IPS-18c (cell line): ENCODE data around the gene SLAIN2.

Source experiments
- H3K4me3 ChIP-seq: 2 replicates; pipeline ENCODE4 v1.7.0; 2013; ENCODE audit warnings: low read depth, mild to moderate bottlenecking, low read length, moderate library complexity; ENCODE audit not compliant: insufficient read depth
- H3K9me3 ChIP-seq: one replicate; pipeline ENCODE4 v1.6.1; 2013; ENCODE audit warnings: mild to moderate bottlenecking, low read length, moderate library complexity; ENCODE audit not compliant: control insufficient read depth, insufficient read depth

SLAIN2 gene

GRCh38 chr4:48350871-48351270 lies 9.5 kb downstream of the SLAIN2 start:
- Histone ChIP-seq H3K4me3 (no peak overlapping the region), H3K9me3 (no peaks in the 10 kb centered on the region)

- no peaks in the 10 kb centered on the region for H3K9me3 ChIP-seq
- no peak overlapping the region for H3K4me3 ChIP-seq
These were observed 11.5 kb downstream of the SLAIN2 start for GRCh38 chr4:48352793-48353192.

- no peak overlapping the region for H3K4me3 ChIP-seq
These were observed 15.0 kb downstream of the SLAIN2 start for GRCh38 chr4:48356355-48356754.

GRCh38 chr4:48360285-48361011 lies 19.1 kb downstream of the SLAIN2 start:
- no peaks in the 10 kb centered on the region for H3K9me3 ChIP-seq
- no peak overlapping the region for H3K4me3 ChIP-seq

More at GRCh38 chr4:48356355-48356754, 15.0 kb downstream of the SLAIN2 start:
- H3K9me3 ChIP-seq = no peaks in the 10 kb centered on the region

GRCh38 chr4:48361012-48361400 lies 19.7 kb downstream of the SLAIN2 start:
- Histone ChIP-seq H3K9me3 (no peaks in the 10 kb centered on the region), H3K4me3 (no peak overlapping the region)

- H3K4me3 ChIP-seq = no peak overlapping the region
These were observed 25.3 kb downstream of the SLAIN2 start for GRCh38 chr4:48366611-48367010.

DNA sequence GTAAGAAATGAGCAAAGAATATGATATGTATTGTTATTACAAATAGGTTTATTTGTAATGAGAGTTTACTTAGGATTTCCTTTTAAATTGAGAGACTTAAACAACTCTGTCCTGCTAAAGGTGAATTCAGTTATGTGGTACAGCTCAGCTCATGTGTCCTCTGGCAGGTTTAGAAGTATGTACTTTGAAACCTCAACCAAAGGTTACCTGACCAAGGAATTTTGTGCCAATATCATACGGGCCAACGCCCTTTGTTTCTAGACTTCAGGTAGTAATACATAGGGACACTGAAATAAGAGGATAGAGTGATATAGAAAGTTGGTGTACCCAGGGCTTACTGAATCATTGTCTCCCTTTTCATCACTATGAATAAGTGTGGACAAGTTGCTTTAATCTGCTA lies 25.7 kb downstream of the SLAIN2 start:
- no peaks in the 10 kb centered on the region for H3K9me3 ChIP-seq
- H3K4me3 ChIP-seq = no peak overlapping the region

More at GRCh38 chr4:48366611-48367010, 25.3 kb downstream of the SLAIN2 start:
- no peaks in the 10 kb centered on the region for H3K9me3 ChIP-seq

GRCh38 chr4:48368389-48368788 lies 27.1 kb downstream of the SLAIN2 start:
- no peaks in the 10 kb centered on the region for H3K9me3 ChIP-seq
- no peak overlapping the region for H3K4me3 ChIP-seq

GRCh38 chr4:48369248-48369647 lies 27.9 kb downstream of the SLAIN2 start:
- H3K9me3 ChIP-seq = no peaks in the 10 kb centered on the region

DNA sequence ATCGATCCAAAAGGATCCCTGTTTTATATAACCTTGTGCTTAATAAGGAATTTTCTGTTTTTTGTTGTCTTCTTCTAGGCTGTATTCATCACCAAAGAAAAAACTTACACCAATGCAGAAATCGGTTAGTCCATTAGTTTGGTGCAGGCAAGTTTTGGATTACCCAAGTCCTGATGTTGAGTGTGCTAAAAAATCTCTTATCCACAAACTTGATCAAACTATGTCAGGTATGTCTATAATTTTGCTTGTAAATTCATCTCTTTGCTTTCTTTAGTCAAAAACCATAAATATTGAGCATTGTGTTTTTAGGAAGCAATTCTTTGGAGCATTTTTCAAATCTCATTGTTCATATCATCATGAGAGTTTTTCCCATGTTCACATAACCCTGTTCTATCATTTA lies 28.4 kb downstream of the SLAIN2 start:
- H3K4me3 ChIP-seq = no peak overlapping the region
- H3K9me3 ChIP-seq = no peaks in the 10 kb centered on the region

More at GRCh38 chr4:48369248-48369647, 27.9 kb downstream of the SLAIN2 start:
- H3K4me3 ChIP-seq = no peak overlapping the region

GRCh38 chr4:48370260-48371134 lies 29.2 kb downstream of the SLAIN2 start:
- H3K9me3 ChIP-seq = no peaks in the 10 kb centered on the region
- no peak overlapping the region for H3K4me3 ChIP-seq

- Histone ChIP-seq H3K9me3 (no peaks in the 10 kb centered on the region), H3K4me3 (no peak overlapping the region)
These were observed 30.9 kb downstream of the SLAIN2 start for GRCh38 chr4:48372272-48372671.

GRCh38 chr4:48375651-48376304 lies 34.4 kb downstream of the SLAIN2 start:
- Histone ChIP-seq H3K4me3 (no peak overlapping the region), H3K9me3 (no peaks in the 10 kb centered on the region)

DNA sequence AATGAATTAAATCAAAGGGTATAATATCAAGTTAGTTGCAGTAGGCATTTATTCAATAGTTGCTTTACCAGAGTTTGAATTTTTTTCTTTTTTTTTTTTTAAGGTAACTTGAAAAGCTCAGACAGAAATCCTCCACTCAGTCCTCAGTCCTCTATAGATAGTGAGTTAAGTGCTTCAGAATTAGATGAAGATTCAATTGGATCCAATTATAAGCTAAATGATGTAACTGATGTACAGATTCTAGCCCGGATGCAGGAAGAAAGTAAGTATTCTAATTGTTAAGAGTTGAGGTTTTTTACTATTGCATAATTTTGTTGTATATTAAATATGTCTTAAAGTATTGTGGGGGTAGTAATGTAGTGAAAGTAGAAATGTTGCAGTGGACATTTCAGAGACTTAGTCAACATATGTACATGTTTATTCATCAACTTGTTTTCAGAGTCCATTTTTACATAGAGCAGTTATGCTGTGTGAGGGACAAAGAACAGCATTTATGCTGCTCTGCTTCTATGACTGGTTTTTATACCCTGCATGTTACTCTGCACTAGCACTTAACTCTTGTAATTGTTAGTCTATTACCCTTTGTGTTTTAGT lies 38.4 kb downstream of the SLAIN2 start:
- Histone ChIP-seq H3K4me3 (no peak overlapping the region), H3K9me3 (no peaks in the 10 kb centered on the region)

DNA sequence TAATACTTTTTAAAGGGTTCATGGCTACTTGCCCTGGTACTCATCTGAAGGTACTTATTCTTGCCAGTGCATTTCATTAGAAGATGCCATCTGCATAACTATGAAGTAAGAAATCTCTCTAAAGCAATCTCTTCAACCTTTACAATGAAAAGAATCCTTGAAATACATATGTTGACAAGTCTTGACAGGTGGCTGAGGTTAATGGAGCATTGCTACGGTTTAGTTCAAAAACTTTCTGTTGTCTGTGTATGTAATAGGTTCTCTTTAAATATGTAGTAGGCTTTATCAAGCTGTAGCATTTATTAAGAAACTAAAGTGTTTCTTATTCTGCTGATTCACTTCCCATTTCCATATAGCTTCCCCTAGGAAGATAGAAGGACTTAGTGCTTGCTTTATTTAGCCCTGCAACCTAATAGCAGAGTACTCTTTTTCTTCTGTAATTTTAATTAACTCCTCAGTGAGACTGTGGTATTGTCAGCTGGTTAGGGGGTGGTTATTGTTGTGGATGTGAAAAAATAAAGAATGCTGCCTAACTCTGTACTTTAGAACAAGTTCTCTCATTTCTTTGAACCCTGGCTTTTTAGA lies 39.3 kb downstream of the SLAIN2 start:
- Histone ChIP-seq H3K4me3 (no peak overlapping the region), H3K9me3 (no peaks in the 10 kb centered on the region)

GRCh38 chr4:48388525-48389154 lies 47.3 kb downstream of the SLAIN2 start:
- no peak overlapping the region for H3K4me3 ChIP-seq
- no peaks in the 10 kb centered on the region for H3K9me3 ChIP-seq

DNA sequence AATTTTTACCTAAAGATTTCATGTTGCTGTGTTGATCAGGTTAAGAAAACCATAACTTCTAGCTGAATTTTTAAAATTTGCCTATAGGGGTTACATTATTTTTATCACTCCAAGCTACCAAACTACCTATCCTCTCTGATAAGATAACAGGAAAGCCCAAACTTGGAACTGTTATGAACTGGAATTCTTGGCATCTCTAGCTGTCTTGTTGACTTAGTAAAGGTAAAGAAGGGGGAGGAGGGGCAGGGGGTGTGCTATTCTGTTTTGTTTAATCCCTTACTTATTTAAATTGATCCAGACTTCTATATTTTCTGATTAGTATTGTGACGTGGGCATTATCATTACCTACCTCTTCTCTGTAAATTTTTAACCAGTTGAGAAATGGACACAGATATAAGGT lies 54.7 kb downstream of the SLAIN2 start:
- H3K4me3 ChIP-seq = no peak overlapping the region
- no peaks in the 10 kb centered on the region for H3K9me3 ChIP-seq
